HepG2 (cell line): Measurements from ENCODE around the gene GRK5.

Experiments used
- EED ChIP-seq: sonication (generic); formaldehyde crosslinking; IDR thresholded peaks from 2 replicates; pipeline ENCODE4 v1.5.0; 2020; ENCODE audit warnings: mild to moderate bottlenecking, missing genetic modification reagents
- MAZ ChIP-seq, 2 experiments: sonication (generic) in 1 of 2; formaldehyde crosslinking in 1 of 2; IDR thresholded peaks; 2 replicates each; pipeline versions ENCODE4 v1.5.0 to v1.6.1; 2012 to 2020; ENCODE audit warnings: low read depth in 2 of 2, mild to moderate bottlenecking in 2 of 2, borderline replicate concordance in 1 of 2, improper control_type of control experiment in 1 of 2, low read length in 1 of 2, missing genetic modification reagents in 1 of 2, moderate library complexity in 1 of 2
- POLR2A ChIP-seq, 2 experiments: IDR thresholded peaks; 2 replicates each; pipeline ENCODE4 v1.6.1; 2011; ENCODE audit warnings: low read depth in 2 of 2, low read length in 2 of 2, mild to moderate bottlenecking in 1 of 2, moderate library complexity in 1 of 2; ENCODE audit not compliant: insufficient read depth in 1 of 2
- TBL1XR1 ChIP-seq: fragments of 150-350 bp; IDR thresholded peaks from 2 replicates; pipeline ENCODE4 v1.6.1; 2014; ENCODE audit warnings: borderline replicate concordance, low read length; ENCODE audit not compliant: partially characterized antibody
- ZKSCAN1 ChIP-seq: fragments of 150-350 bp; IDR thresholded peaks from 2 replicates; pipeline ENCODE4 v1.6.1; 2014; ENCODE audit warnings: low read length
- ZNF768 ChIP-seq: sonication (generic); formaldehyde crosslinking; IDR thresholded peaks from 2 replicates; pipeline ENCODE4 v1.4.0; 2020; ENCODE audit warnings: missing genetic modification reagents
- TF ChIP-seq, protein P1 (sequence below): sonication (generic); formaldehyde crosslinking; IDR thresholded peaks from 2 replicates; pipeline ENCODE4 v1.5.0; 2020; ENCODE audit warnings: mild to moderate bottlenecking, missing genetic modification reagents, moderate library complexity
- TF ChIP-seq, protein P2 (sequence below): sonication (generic); formaldehyde crosslinking; IDR thresholded peaks from 2 replicates; pipeline ENCODE4 v1.4.0; 2020; ENCODE audit warnings: missing genetic modification reagents

DNA sequence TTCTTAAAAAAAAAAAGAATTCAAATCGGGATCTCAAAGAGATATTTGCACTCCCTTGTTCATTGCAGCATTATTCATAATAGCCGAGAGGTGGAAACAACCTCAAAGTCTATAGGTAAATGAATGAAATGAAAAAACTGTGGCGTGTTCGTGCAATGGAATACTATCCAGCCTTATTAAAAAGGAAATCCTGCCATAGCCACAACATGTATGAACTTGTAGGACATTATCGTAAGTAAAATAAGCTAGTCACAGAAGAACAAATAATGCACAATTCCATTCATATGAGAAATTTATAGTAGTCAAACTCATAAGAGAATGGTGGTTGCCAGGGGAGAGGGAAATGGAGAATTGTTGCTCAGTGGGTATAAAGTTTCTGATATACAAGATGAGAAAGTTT is 37.9 kb downstream of the GRK5 start:
- TF ChIP-seq, protein P1, sequence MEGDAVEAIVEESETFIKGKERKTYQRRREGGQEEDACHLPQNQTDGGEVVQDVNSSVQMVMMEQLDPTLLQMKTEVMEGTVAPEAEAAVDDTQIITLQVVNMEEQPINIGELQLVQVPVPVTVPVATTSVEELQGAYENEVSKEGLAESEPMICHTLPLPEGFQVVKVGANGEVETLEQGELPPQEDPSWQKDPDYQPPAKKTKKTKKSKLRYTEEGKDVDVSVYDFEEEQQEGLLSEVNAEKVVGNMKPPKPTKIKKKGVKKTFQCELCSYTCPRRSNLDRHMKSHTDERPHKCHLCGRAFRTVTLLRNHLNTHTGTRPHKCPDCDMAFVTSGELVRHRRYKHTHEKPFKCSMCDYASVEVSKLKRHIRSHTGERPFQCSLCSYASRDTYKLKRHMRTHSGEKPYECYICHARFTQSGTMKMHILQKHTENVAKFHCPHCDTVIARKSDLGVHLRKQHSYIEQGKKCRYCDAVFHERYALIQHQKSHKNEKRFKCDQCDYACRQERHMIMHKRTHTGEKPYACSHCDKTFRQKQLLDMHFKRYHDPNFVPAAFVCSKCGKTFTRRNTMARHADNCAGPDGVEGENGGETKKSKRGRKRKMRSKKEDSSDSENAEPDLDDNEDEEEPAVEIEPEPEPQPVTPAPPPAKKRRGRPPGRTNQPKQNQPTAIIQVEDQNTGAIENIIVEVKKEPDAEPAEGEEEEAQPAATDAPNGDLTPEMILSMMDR (CRISPR knock-in tag), result no peak
- TF ChIP-seq TBL1XR1 (no peak), ZKSCAN1 (no peak), ZNF768 (CRISPR knock-in tag) (no peak), POLR2A (IDR thresholded peaks at IDR 0.05; ENCODE audit: insufficient read depth in 1 of 2, low read depth in 2 of 2, low read length in 2 of 2) (no peak), EED (CRISPR knock-in tag) (no peak), MAZ (IDR thresholded peaks at IDR 0.05; ENCODE audit: borderline replicate concordance, low read depth, low read length) (no peak), MAZ (CRISPR knock-in tag; IDR thresholded peaks at IDR 0.05; ENCODE audit: low read depth) (no peak)
- TF ChIP-seq, protein P2, sequence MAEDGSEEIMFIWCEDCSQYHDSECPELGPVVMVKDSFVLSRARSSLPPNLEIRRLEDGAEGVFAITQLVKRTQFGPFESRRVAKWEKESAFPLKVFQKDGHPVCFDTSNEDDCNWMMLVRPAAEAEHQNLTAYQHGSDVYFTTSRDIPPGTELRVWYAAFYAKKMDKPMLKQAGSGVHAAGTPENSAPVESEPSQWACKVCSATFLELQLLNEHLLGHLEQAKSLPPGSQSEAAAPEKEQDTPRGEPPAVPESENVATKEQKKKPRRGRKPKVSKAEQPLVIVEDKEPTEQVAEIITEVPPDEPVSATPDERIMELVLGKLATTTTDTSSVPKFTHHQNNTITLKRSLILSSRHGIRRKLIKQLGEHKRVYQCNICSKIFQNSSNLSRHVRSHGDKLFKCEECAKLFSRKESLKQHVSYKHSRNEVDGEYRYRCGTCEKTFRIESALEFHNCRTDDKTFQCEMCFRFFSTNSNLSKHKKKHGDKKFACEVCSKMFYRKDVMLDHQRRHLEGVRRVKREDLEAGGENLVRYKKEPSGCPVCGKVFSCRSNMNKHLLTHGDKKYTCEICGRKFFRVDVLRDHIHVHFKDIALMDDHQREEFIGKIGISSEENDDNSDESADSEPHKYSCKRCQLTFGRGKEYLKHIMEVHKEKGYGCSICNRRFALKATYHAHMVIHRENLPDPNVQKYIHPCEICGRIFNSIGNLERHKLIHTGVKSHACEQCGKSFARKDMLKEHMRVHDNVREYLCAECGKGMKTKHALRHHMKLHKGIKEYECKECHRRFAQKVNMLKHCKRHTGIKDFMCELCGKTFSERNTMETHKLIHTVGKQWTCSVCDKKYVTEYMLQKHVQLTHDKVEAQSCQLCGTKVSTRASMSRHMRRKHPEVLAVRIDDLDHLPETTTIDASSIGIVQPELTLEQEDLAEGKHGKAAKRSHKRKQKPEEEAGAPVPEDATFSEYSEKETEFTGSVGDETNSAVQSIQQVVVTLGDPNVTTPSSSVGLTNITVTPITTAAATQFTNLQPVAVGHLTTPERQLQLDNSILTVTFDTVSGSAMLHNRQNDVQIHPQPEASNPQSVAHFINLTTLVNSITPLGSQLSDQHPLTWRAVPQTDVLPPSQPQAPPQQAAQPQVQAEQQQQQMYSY, result no peak
